Endothelial cell of umbilical vein (primary cell): ENCODE results near the gene PTTG1. TPM values are rescaled to one million over a fixed set of nuclear protein-coding genes. Genes with fewer than 3 reads are reported as not detected.

Experiments used
- BruUV-seq: library from RNA; stranded (reverse); fragments of 400-500 nt; replicated peaks from 2 replicates; lab custom pipeline; 2021; lab: Mats Ljungman, UMichigan
- CTCF ChIA-PET: fragments of 300-600, 350-600 bp; sonication (Branson Sonifier 250); formaldehyde crosslinking; loops from one replicate; lab custom pipeline; 2021; ENCODE audit warnings: antibody characterized with exemption, inconsistent platforms; lab: Charles Lee
- POLR2A ChIA-PET: fragments of 300-600, 350-600 bp; sonication (Branson Sonifier 250); formaldehyde crosslinking; loops from one replicate; lab custom pipeline; 2021; ENCODE audit warnings: antibody characterized with exemption, inconsistent platforms; lab: Charles Lee
- DNase-seq: peaks from one replicate; pipeline ENCODE4 v3.0.0-alpha.2; 2011; ENCODE audit warnings: low read depth, low spot score
- FAIRE-seq: peaks from 2 replicates; lab custom pipeline; 2011; peaks lifted over from hg19 to GRCh38; lab: Jason Lieb, UNC
- H2AFZ ChIP-seq: 2 replicates; pipeline ENCODE4 v1.6.0; 2012; ENCODE audit warnings: low read depth, low read length, control low read depth, inconsistent platforms
- H3K27ac ChIP-seq: 2 replicates; pipeline ENCODE4 v1.5.1; 2011; ENCODE audit warnings: low read depth, mild to moderate bottlenecking, control low read depth, low read length, moderate library complexity; ENCODE audit not compliant: insufficient read depth
- H3K27me3 ChIP-seq, 2 experiments: 2 replicates each; pipeline versions ENCODE4 v1.6.0 to v1.6.1; 2011; ENCODE audit warnings: low read length in 2 of 2, mixed read lengths in 1 of 2; ENCODE audit not compliant: control insufficient read depth in 2 of 2, insufficient read depth in 2 of 2
- H3K36me3 ChIP-seq, 2 experiments: 2 replicates in 1 of 2; 3 replicates in 1 of 2; pipeline ENCODE4 v1.5.1; 2011; ENCODE audit warnings: low read length in 2 of 2, mild to moderate bottlenecking in 1 of 2, moderate library complexity in 1 of 2; ENCODE audit not compliant: control insufficient read depth in 2 of 2, insufficient read depth in 2 of 2; ENCODE audit errors: extremely low read depth in 1 of 2
- H3K4me1 ChIP-seq: 3 replicates; pipeline ENCODE4 v1.5.1; 2011; ENCODE audit warnings: mild to moderate bottlenecking, low read length; ENCODE audit not compliant: control insufficient read depth, insufficient read depth; ENCODE audit errors: extremely low read depth
- H3K4me2 ChIP-seq: 2 replicates; pipeline ENCODE4 v1.6.1; 2011; ENCODE audit warnings: low read length, control low read depth, mixed read lengths; ENCODE audit not compliant: insufficient read depth
- H3K4me3 ChIP-seq, 3 experiments: fragments of 200-600 bp in 1 of 3; sonication (generic), shearing (Covaris generic) in 1 of 3; replicated peaks in 1 of 3; 2 replicates each; pipeline ENCODE4 v1.5.1; 2011 to 2016; ENCODE audit warnings: control low read depth in 3 of 3, low read length in 3 of 3, mild to moderate bottlenecking in 2 of 3, inconsistent platforms in 1 of 3, low read depth in 1 of 3, moderate library complexity in 1 of 3; ENCODE audit not compliant: insufficient read depth in 1 of 3
- H3K79me2 ChIP-seq: 2 replicates; pipeline ENCODE4 v1.6.0; 2012; ENCODE audit warnings: low read length, inconsistent platforms; ENCODE audit not compliant: control insufficient read depth, insufficient read depth
- H3K9ac ChIP-seq: replicated peaks from 2 replicates; pipeline ENCODE3; 2011; ENCODE audit warnings: low read length, control low read depth; ENCODE audit not compliant: insufficient read depth; ENCODE audit errors: extremely low read depth
- H3K9me1 ChIP-seq: replicated peaks from 3 replicates; pipeline ENCODE4 v1.6.0; 2011; ENCODE audit warnings: mild to moderate bottlenecking, low read length; ENCODE audit not compliant: control insufficient read depth, insufficient read depth; ENCODE audit errors: extremely low read depth
- H3K9me3 ChIP-seq: replicated peaks from 2 replicates; pipeline ENCODE4 v1.5.1; 2012; ENCODE audit warnings: low read length, inconsistent platforms; ENCODE audit not compliant: control insufficient read depth, insufficient read depth
- H4K20me1 ChIP-seq: replicated peaks from 2 replicates; pipeline ENCODE3; 2011; ENCODE audit warnings: mild to moderate bottlenecking, low read length; ENCODE audit not compliant: control insufficient read depth, insufficient read depth; ENCODE audit errors: extremely low read depth
- CTCF ChIP-seq, 2 donors: IDR thresholded peaks; 1 replicate in 1 of 2; 2 replicates in 1 of 2; pipeline ENCODE4 v1.5.1; 2011; ENCODE audit warnings: low read length in 2 of 2, mild to moderate bottlenecking in 2 of 2, moderate library complexity in 2 of 2, control low read depth in 1 of 2, inconsistent platforms in 1 of 2, low read depth in 1 of 2; ENCODE audit not compliant: insufficient read depth in 1 of 2; ENCODE audit errors: extremely low read depth in 1 of 2
- GATA2 ChIP-seq: IDR thresholded peaks from 2 replicates; pipeline ENCODE4 v1.7.0; 2011; ENCODE audit warnings: low read depth, mild to moderate bottlenecking, moderate library complexity, mixed read lengths, low read length; ENCODE audit not compliant: insufficient read length, insufficient read depth
- JUN ChIP-seq: IDR thresholded peaks from 2 replicates; pipeline ENCODE4 v1.6.1; 2011; ENCODE audit warnings: borderline replicate concordance, low read depth; ENCODE audit not compliant: insufficient read length, insufficient read depth
- MAX ChIP-seq: IDR thresholded peaks from 2 replicates; pipeline ENCODE4 v1.6.1; 2011; ENCODE audit not compliant: insufficient read depth, insufficient read length
- MYC ChIP-seq: IDR thresholded peaks from one replicate; pipeline ENCODE4 v1.6.1; 2011; ENCODE audit warnings: mild to moderate bottlenecking, low read depth, low read length
- dilution Hi-C: fragments of 300-500 bp; cut with MboI; formaldehyde crosslinking; loops from one replicate; pipeline ENCODE4 v1.15.0; 2019; ENCODE audit warnings: low sequenced_read_pairs; ENCODE audit not compliant: extremely low pct_ligation_motif_present
- intact Hi-C: fragments of 100-400 bp; cut with micrococcal nuclease; formaldehyde crosslinking; loops from one replicate; pipeline ENCODE4 v1.10.0; 2022
- polyA plus RNA-seq, 4 experiments: library from polyadenylated mRNA; depleted of rRNA in 3 of 4; stranded (reverse) in 3 of 4; unstranded in 1 of 4; fragments of >200 nt; gene quantifications; 2 replicates each; pipeline versions ENCODE4 v1.2.1 to v1.2.3, GENCODE V29; 2011 to 2012; ENCODE audit warnings: missing spikeins in 1 of 4
- total RNA-seq: library from RNA; stranded (reverse); gene quantifications from 2 replicates; pipeline ENCODE4 v1.2.3, GENCODE V29; 2021

Gene PTTG1
- total and polyA plus RNA-seq, 2 donors (not counting 3 experiments of a cell fraction or from before 2014, with no cell fraction given), result 140 to 157 TPM

GRCh38 chr5:160455600-160455999 is 33.9 kb downstream of the PTTG1 start:
- no peak for FAIRE-seq
- no peak for DNase-seq
- ChIA-PET POLR2A (no interaction called here), CTCF (interaction anchor here (1.5 kb wide), 1 partner anchor 17 kb away, joined by 3 read pairs; no protein-coding TSS in a partner anchor)
- Histone ChIP-seq H3K4me2 (no peak overlapping the region), H3K9me3 (no peaks in the 10 kb centered on the region), H3K4me1 (peaks cover 31% of the 10 kb centered on the region), H4K20me1 (no peaks in the 10 kb centered on the region), H3K27ac (no peak overlapping the region), H3K4me3 (no peak overlapping the region), H3K36me3 (no peaks in the 10 kb centered on the region), H3K9me1 (no peaks in the 10 kb centered on the region), H3K27me3 (no peaks in the 10 kb centered on the region), H3K79me2 (no peaks in the 10 kb centered on the region), H2AFZ (no peak overlapping the region), H3K9ac (no peak overlapping the region)
- dilution Hi-C loops, result no loop called here
- no TSS peak for BruUV-seq
- no peak for TF ChIP-seq CTCF (IDR thresholded peaks at IDR 0.05; ENCODE audit: extremely low read depth in 1 of 2, insufficient read depth in 1 of 2, low read depth in 1 of 2, low read length in 2 of 2)
- intact Hi-C loops, result no loop called here

GRCh38 chr5:160456480-160457177 is 35.0 kb downstream of the PTTG1 start:
- H3K36me3 ChIP-seq, result no peaks in the 10 kb centered on the region
- no peaks in the 10 kb centered on the region for H3K27me3 ChIP-seq
- H3K4me2 ChIP-seq, result no peak overlapping the region
- no peaks in the 10 kb centered on the region for H3K79me2 ChIP-seq
- intact Hi-C loops (no loop called here), dilution Hi-C loops (no loop called here)
- H3K4me1 ChIP-seq, result peaks cover 21% of the 10 kb centered on the region
- no peaks in the 10 kb centered on the region for H3K9me3 ChIP-seq
- CTCF ChIA-PET, result interaction anchor here (1.5 kb wide), 1 partner anchor 18 kb away, joined by 3 read pairs; no protein-coding TSS in a partner anchor
- H4K20me1 ChIP-seq, result no peaks in the 10 kb centered on the region
- TF ChIP-seq CTCF (IDR thresholded peaks at IDR 0.05; ENCODE audit: extremely low read depth in 1 of 2, insufficient read depth in 1 of 2, low read depth in 1 of 2, low read length in 2 of 2) (no peak), JUN (no peak), MYC (no peak), GATA2 (no peak), MAX (no peak)
- no TSS peak for BruUV-seq
- H2AFZ ChIP-seq, result no peak overlapping the region
- H3K27ac ChIP-seq, result no peak overlapping the region
- no peak overlapping the region for H3K4me3 ChIP-seq
- no peaks in the 10 kb centered on the region for H3K9me1 ChIP-seq
- POLR2A ChIA-PET, result no interaction called here
- H3K9ac ChIP-seq, result no peak overlapping the region
- DNase-seq, result no peak
- no peak for FAIRE-seq
